ENCODE results near the gene ZC3H12A.

ZC3H12A gene

DNA sequence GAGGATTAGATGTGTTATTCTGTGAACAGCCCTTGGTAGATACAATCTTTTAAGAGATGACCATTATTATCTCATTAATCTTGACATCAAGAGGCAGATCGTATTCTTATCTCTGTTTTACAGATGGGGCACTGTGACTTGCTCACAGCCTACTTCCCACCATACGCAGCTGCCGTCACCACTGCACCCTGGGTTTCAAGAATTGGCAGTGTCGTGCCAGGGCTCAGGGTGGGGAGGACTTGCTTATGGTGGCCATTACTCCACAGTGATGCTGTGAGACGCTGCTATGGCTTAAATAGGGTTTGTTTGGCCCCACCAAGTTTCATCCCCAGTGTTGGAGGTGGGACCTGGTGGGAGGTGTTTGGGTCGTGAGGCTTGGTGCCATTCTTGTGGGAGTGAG, 45.4 kb upstream of the ZC3H12A start:
- CTCF ChIA-PET = no interaction called here
- H3K4me1 ChIP-seq (ENCODE audit: control insufficient read depth, insufficient read depth, low read length) = no peaks in the 10 kb centered on the region
- POLR2A ChIA-PET = no interaction called here
- TF ChIP-seq ZNF791 (tag by site-specific recombination; IDR thresholded peaks at IDR 0.05) = no peak
- TF ChIP-seq, protein P1, sequence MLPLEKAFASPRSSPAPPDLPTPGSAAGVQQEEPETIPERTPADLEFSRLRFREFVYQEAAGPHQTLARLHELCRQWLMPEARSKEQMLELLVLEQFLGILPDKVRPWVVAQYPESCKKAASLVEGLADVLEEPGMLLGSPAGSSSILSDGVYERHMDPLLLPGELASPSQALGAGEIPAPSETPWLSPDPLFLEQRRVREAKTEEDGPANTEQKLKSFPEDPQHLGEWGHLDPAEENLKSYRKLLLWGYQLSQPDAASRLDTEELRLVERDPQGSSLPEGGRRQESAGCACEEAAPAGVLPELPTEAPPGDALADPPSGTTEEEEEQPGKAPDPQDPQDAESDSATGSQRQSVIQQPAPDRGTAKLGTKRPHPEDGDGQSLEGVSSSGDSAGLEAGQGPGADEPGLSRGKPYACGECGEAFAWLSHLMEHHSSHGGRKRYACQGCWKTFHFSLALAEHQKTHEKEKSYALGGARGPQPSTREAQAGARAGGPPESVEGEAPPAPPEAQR (tag by site-specific recombination; IDR thresholded peaks at IDR 0.05) = no peak
- no peak for TF ChIP-seq ZNF610 (tag by site-specific recombination; IDR thresholded peaks at IDR 0.05; ENCODE audit: borderline replicate concordance)
- TF ChIP-seq ZNF132 (tag by site-specific recombination; IDR thresholded peaks at IDR 0.05; ENCODE audit: borderline replicate concordance) = no peak
- no peak for TF ChIP-seq ZNF19 (tag by site-specific recombination; IDR thresholded peaks at IDR 0.05; ENCODE audit: low read depth)
- TF ChIP-seq ZNF664 (tag by site-specific recombination; IDR thresholded peaks at IDR 0.05) = no peak
- no peak for TF ChIP-seq ZSCAN23 (tag by site-specific recombination; IDR thresholded peaks at IDR 0.05)
- TF ChIP-seq ZNF677 (tag by site-specific recombination; IDR thresholded peaks at IDR 0.05) = no peak
- TF ChIP-seq ZNF514 (tag by site-specific recombination; IDR thresholded peaks at IDR 0.05) = no peak
- TF ChIP-seq ZNF354C (tag by site-specific recombination; IDR thresholded peaks at IDR 0.05; ENCODE audit: borderline replicate concordance, low read depth) = no peak
- no peak for TF ChIP-seq MEIS1 (CRISPR knock-in tag; IDR thresholded peaks at IDR 0.05; ENCODE audit: borderline replicate concordance)
- no peak for TF ChIP-seq PBX3 (CRISPR knock-in tag; IDR thresholded peaks at IDR 0.05)
- no peak for TF ChIP-seq ZNF585B (tag by site-specific recombination; IDR thresholded peaks at IDR 0.05)
- no peak for TF ChIP-seq ZNF629 (tag by site-specific recombination; IDR thresholded peaks at IDR 0.05)
- TF ChIP-seq GLI4 (tag by site-specific recombination; IDR thresholded peaks at IDR 0.05) = no peak
- TF ChIP-seq ZNF704 (tag by site-specific recombination; IDR thresholded peaks at IDR 0.05) = no peak
- no peak for TF ChIP-seq KLF9 (tag by site-specific recombination; IDR thresholded peaks at IDR 0.05; ENCODE audit: low read depth)
- H3K9me3 ChIP-seq (ENCODE audit: control insufficient read depth, insufficient read depth, low read depth, low read length) = no peaks in the 10 kb centered on the region
- H3K36me3 ChIP-seq (ENCODE audit: control insufficient read depth in 2 of 2, insufficient read depth in 1 of 2, low read length in 2 of 2) = no peaks in the 10 kb centered on the region
- H3K4me3 ChIP-seq (ENCODE audit: low read depth, low read length) = no peak overlapping the region
- H3K27ac ChIP-seq (ENCODE audit: extremely low read depth, low read depth, low read length) = no peak overlapping the region

GRCh38 chr1:37430103-37430985, 44.0 kb upstream of the ZC3H12A start:
- H3K27ac ChIP-seq (ENCODE audit: extremely low read depth, low read depth, low read length) = no peak overlapping the region
- CTCF ChIA-PET = no interaction called here
- POLR2A ChIA-PET = interaction anchor here (0.6 kb wide), 1 partner anchor 438 kb away, joined by 7 read pairs; no protein-coding TSS in a partner anchor
- no peaks in the 10 kb centered on the region for H3K4me1 ChIP-seq (ENCODE audit: control insufficient read depth, insufficient read depth, low read length)
- no peaks in the 10 kb centered on the region for H3K36me3 ChIP-seq (ENCODE audit: control insufficient read depth in 2 of 2, insufficient read depth in 1 of 2, low read length in 2 of 2)
- H3K9me3 ChIP-seq (ENCODE audit: control insufficient read depth, insufficient read depth, low read depth, low read length) = no peaks in the 10 kb centered on the region
- TF ChIP-seq FEZF1 (tag by site-specific recombination; IDR thresholded peaks at IDR 0.05) = no peak
- TF ChIP-seq ZNF76 (tag by site-specific recombination; IDR thresholded peaks at IDR 0.05; ENCODE audit: borderline replicate concordance, low read depth) = no peak
- TF ChIP-seq ZNF121 (tag by site-specific recombination; IDR thresholded peaks at IDR 0.05) = no peak
- no peak for TF ChIP-seq SALL2 (tag by site-specific recombination; IDR thresholded peaks at IDR 0.05; ENCODE audit: borderline replicate concordance)
- no peak for TF ChIP-seq ZNF211 (tag by site-specific recombination; IDR thresholded peaks at IDR 0.05; ENCODE audit: low read depth)
- no peak for TF ChIP-seq ZNF555 (tag by site-specific recombination; conservative IDR thresholded peaks at IDR 0.05)
- no peak for TF ChIP-seq SCRT2 (tag by site-specific recombination; IDR thresholded peaks at IDR 0.05)
- TF ChIP-seq ZNF654 (tag by site-specific recombination; IDR thresholded peaks at IDR 0.05; ENCODE audit: low read depth) = no peak
- TF ChIP-seq ZNF747 (tag by site-specific recombination; IDR thresholded peaks at IDR 0.05) = no peak
- TF ChIP-seq ZNF660 (tag by site-specific recombination; IDR thresholded peaks at IDR 0.05) = no peak
- no peak for TF ChIP-seq ZNF830 (tag by site-specific recombination; IDR thresholded peaks at IDR 0.05; ENCODE audit: low read depth)
- TF ChIP-seq ZNF140 (tag by site-specific recombination; IDR thresholded peaks at IDR 0.05) = no peak
- TF ChIP-seq ZNF423 (tag by site-specific recombination; IDR thresholded peaks at IDR 0.05) = no peak
- TF ChIP-seq OSR2 (tag by site-specific recombination; IDR thresholded peaks at IDR 0.05) = no peak
- no peak overlapping the region for H3K4me3 ChIP-seq (ENCODE audit: low read depth, low read length)
